SK-N-SH (cell line): ENCODE results near the gene C2orf15. TPM values are rescaled to one million over a fixed set of nuclear protein-coding genes. Genes with fewer than 3 reads are reported as not detected.

ENCODE experiments used
- CTCF ChIA-PET: fragments of 300-600, 350-600 bp; formaldehyde crosslinking; extraction: SDS; loops from one replicate; lab custom pipeline; 2021; lab: Yijun Ruan, JAX
- POLR2A ChIA-PET: fragments of 350-600 bp; sonication (Branson Sonifier 250); formaldehyde crosslinking; extraction: SDS; loops from one replicate; lab custom pipeline; 2020; ENCODE audit warnings: antibody characterized with exemption, inconsistent platforms; lab: Yijun Ruan, JAX
- DNase-seq: peaks from one replicate; pipeline ENCODE4 v3.0.0; 2012
- H2AFZ ChIP-seq: fragments of 200-600 bp; sonication (generic); 2 replicates; pipeline ENCODE4 v1.8.1; 2016; ENCODE audit warnings: antibody characterized with exemption, mild to moderate bottlenecking, low read depth
- H3F3A ChIP-seq: fragments of 200-600 bp; sonication (generic); replicated peaks from 2 replicates; pipeline ENCODE3; 2016; ENCODE audit warnings: antibody characterized with exemption, mild to moderate bottlenecking; ENCODE audit not compliant: insufficient read depth
- H3K27ac ChIP-seq, 2 experiments: fragments of 200-500 bp in 1 of 2; fragments of 200-600 bp in 1 of 2; sonication (Bioruptor generic) in 1 of 2; sonication (generic), shearing (Covaris generic) in 1 of 2; 2 replicates each; pipeline versions ENCODE4 v1.5.1 to v1.6.1; 2014 to 2016; ENCODE audit warnings: low read depth in 2 of 2, inconsistent platforms in 1 of 2, low read length in 1 of 2, mild to moderate bottlenecking in 1 of 2, mixed read lengths in 1 of 2
- H3K27me3 ChIP-seq: fragments of 200-600 bp; sonication (generic), shearing (Covaris generic); 2 replicates; pipeline ENCODE4 v1.6.1; 2016; ENCODE audit warnings: mixed run types; ENCODE audit not compliant: insufficient read depth
- H3K36me3 ChIP-seq, 2 experiments: fragments of 200-500 bp in 1 of 2; fragments of 200-600 bp in 1 of 2; sonication (Bioruptor generic) in 1 of 2; sonication (generic) in 1 of 2; replicated peaks in 1 of 2; 2 replicates each; pipeline versions ENCODE3 to v1.5.1; 2014 to 2016; ENCODE audit warnings: low read length in 1 of 2, mild to moderate bottlenecking in 1 of 2; ENCODE audit not compliant: insufficient read depth in 2 of 2, control insufficient read depth in 1 of 2
- H3K4me1 ChIP-seq, 2 experiments: fragments of 200-500 bp in 1 of 2; fragments of 200-600 bp in 1 of 2; sonication (Bioruptor generic) in 1 of 2; sonication (generic), shearing (Covaris generic) in 1 of 2; 2 replicates each; pipeline versions ENCODE4 v1.5.1 to v1.6.1; 2014 to 2016; ENCODE audit warnings: low read depth in 1 of 2, low read length in 1 of 2, mixed run types in 1 of 2; ENCODE audit not compliant: insufficient read depth in 2 of 2, control insufficient read depth in 1 of 2
- H3K4me2 ChIP-seq: fragments of 200-600 bp; sonication (generic), shearing (Covaris generic); 2 replicates; pipeline ENCODE4 v1.6.1; 2017; ENCODE audit warnings: mixed run types
- H3K4me3 ChIP-seq, 2 experiments: fragments of 200-500 bp in 1 of 2; fragments of 200-600 bp in 1 of 2; sonication (Bioruptor generic) in 1 of 2; sonication (generic), shearing (Covaris generic) in 1 of 2; 2 replicates each; pipeline versions ENCODE4 v1.5.1 to v1.8.1; 2014 to 2016; ENCODE audit warnings: low read depth in 2 of 2, inconsistent platforms in 1 of 2, low read length in 1 of 2, mild to moderate bottlenecking in 1 of 2, mixed read lengths in 1 of 2, moderate library complexity in 1 of 2
- H3K79me2 ChIP-seq: fragments of 200-600 bp; sonication (generic); 2 replicates; pipeline ENCODE4 v1.8.1; 2017; ENCODE audit warnings: mild to moderate bottlenecking; ENCODE audit not compliant: insufficient read depth
- H3K9ac ChIP-seq: fragments of 200-600 bp; sonication (generic); 2 replicates; pipeline ENCODE4 v1.6.1; 2017; ENCODE audit warnings: mixed run types
- H3K9me2 ChIP-seq: fragments of 200-600 bp; sonication (generic); 2 replicates; pipeline ENCODE4 v1.6.1; 2017; ENCODE audit warnings: mixed run types
- H3K9me3 ChIP-seq: fragments of 200-600 bp; sonication (generic); 2 replicates; pipeline ENCODE4 v1.6.1; 2017; ENCODE audit warnings: mixed run types, mild to moderate bottlenecking, moderate library complexity
- H4K20me1 ChIP-seq: fragments of 200-600 bp; sonication (generic); 2 replicates; pipeline ENCODE4 v1.6.1; 2017; ENCODE audit warnings: mild to moderate bottlenecking, mixed run types; ENCODE audit not compliant: insufficient read depth
- ELF1 ChIP-seq: IDR thresholded peaks from 2 replicates; pipeline ENCODE4 v1.4.0; 2012
- EP300 ChIP-seq, 2 experiments: IDR thresholded peaks; 2 replicates each; pipeline versions ENCODE4 v1.4.0 to v1.6.1; 2012; ENCODE audit warnings: borderline replicate concordance in 1 of 2, low read depth in 1 of 2, low read length in 1 of 2
- FOSL2 ChIP-seq: IDR thresholded peaks from 2 replicates; pipeline ENCODE4 v1.4.0; 2012; ENCODE audit warnings: low read depth, mild to moderate bottlenecking, moderate library complexity, borderline replicate concordance
- FOXM1 ChIP-seq: IDR thresholded peaks from 2 replicates; pipeline ENCODE4 v1.4.0; 2012; ENCODE audit warnings: low read depth, mild to moderate bottlenecking
- GABPA ChIP-seq: IDR thresholded peaks from 2 replicates; pipeline ENCODE4 v1.4.0; 2012; ENCODE audit warnings: low read depth, mild to moderate bottlenecking
- NFIC ChIP-seq: IDR thresholded peaks from 2 replicates; pipeline ENCODE4 v1.4.0; 2012; ENCODE audit warnings: borderline replicate concordance
- NRF1 ChIP-seq: IDR thresholded peaks from 2 replicates; pipeline ENCODE4 v1.6.1; 2012; ENCODE audit warnings: low read depth, mild to moderate bottlenecking, low read length
- POLR2AphosphoS5 ChIP-seq: IDR thresholded peaks from 2 replicates; pipeline ENCODE4 v1.6.1; 2012; ENCODE audit warnings: low read depth, low read length
- RCOR1 ChIP-seq: fragments of 150-350 bp; IDR thresholded peaks from 2 replicates; pipeline ENCODE4 v1.6.1; 2017; ENCODE audit warnings: antibody characterized with exemption, low read length
- REST ChIP-seq: IDR thresholded peaks from 2 replicates; pipeline ENCODE4 v1.6.1; 2012; ENCODE audit warnings: mild to moderate bottlenecking, low read depth, low read length, moderate library complexity
- RFX5 ChIP-seq: IDR thresholded peaks from 2 replicates; pipeline ENCODE4 v1.6.1; 2012; ENCODE audit warnings: mild to moderate bottlenecking, improper control_type of control experiment, low read length
- TAF1 ChIP-seq: IDR thresholded peaks from 2 replicates; pipeline ENCODE4 v1.6.1; 2012; ENCODE audit warnings: low read depth, mild to moderate bottlenecking, low read length, moderate library complexity, borderline replicate concordance
- USF1 ChIP-seq: IDR thresholded peaks from 2 replicates; pipeline ENCODE4 v1.4.0; 2012; ENCODE audit warnings: low read depth, borderline replicate concordance
- WGBS: methylation state at CpG from one replicate; pipeline ENCODE4 v1.1.6; 2017; ENCODE audit warnings: low lambda C conversion rate; 5-methylcytosine and 5-hydroxymethylcytosine counted together
- polyA plus RNA-seq, 3 experiments: library from polyadenylated mRNA; depleted of rRNA; stranded (reverse); fragments of >200 nt; gene quantifications; 2 replicates each; pipeline ENCODE4 v1.2.3, GENCODE V29; 2012
- TF ChIP-seq, protein P1 (sequence below): fragments of 200-600 bp; sonication (generic); IDR thresholded peaks from 2 replicates; pipeline ENCODE4 v1.6.1; 2017; ENCODE audit warnings: antibody characterized with exemption, mild to moderate bottlenecking, moderate library complexity
- TF ChIP-seq, protein P2 (sequence below): IDR thresholded peaks from 2 replicates; pipeline ENCODE4 v1.4.0; 2012; ENCODE audit warnings: low read depth

The C2orf15 gene
- polyA plus RNA-seq, 1 of the 3 experiments (the other 2 are of a cell fraction) = 0.25 TPM

- TF ChIP-seq, protein P1, sequence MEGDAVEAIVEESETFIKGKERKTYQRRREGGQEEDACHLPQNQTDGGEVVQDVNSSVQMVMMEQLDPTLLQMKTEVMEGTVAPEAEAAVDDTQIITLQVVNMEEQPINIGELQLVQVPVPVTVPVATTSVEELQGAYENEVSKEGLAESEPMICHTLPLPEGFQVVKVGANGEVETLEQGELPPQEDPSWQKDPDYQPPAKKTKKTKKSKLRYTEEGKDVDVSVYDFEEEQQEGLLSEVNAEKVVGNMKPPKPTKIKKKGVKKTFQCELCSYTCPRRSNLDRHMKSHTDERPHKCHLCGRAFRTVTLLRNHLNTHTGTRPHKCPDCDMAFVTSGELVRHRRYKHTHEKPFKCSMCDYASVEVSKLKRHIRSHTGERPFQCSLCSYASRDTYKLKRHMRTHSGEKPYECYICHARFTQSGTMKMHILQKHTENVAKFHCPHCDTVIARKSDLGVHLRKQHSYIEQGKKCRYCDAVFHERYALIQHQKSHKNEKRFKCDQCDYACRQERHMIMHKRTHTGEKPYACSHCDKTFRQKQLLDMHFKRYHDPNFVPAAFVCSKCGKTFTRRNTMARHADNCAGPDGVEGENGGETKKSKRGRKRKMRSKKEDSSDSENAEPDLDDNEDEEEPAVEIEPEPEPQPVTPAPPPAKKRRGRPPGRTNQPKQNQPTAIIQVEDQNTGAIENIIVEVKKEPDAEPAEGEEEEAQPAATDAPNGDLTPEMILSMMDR = no peak
These were observed 15.4 kb downstream of the C2orf15 start (continued) for GRCh38 chr2:99156891-99157290.

GRCh38 chr2:99158599-99158998, 17.1 kb downstream of the C2orf15 start:
- no peaks in the 10 kb centered on the region for H3K79me2 ChIP-seq
- no peaks in the 10 kb centered on the region for H3K9me2 ChIP-seq
- H3F3A ChIP-seq = peaks cover 3% of the 10 kb centered on the region
- no peaks in the 10 kb centered on the region for H4K20me1 ChIP-seq
- peaks cover 0 to 8% of the 10 kb centered on the region in 2 experiments; a peak in 2 of 4 replicates for H3K4me1 ChIP-seq
- POLR2A ChIA-PET = no interaction called here
- H3K4me2 ChIP-seq = no peak overlapping the region
- WGBS = 95% methylated on average over 5 of the region's 5 CpGs
- H3K9me3 ChIP-seq = no peaks in the 10 kb centered on the region
- no peaks in the 10 kb centered on the region for H3K27me3 ChIP-seq
- no peak overlapping the region for H2AFZ ChIP-seq
- CTCF ChIA-PET = interaction anchor here (0.8 to 1.7 kb wide), 2 partner anchors 10 to 22 kb away, joined by 3 to 4 read pairs; no protein-coding TSS in a partner anchor
- no peak overlapping the region for H3K9ac ChIP-seq
- no peak for TF ChIP-seq NRF1
- no peak for TF ChIP-seq USF1
- no peak for TF ChIP-seq RCOR1
- TF ChIP-seq, protein P2, sequence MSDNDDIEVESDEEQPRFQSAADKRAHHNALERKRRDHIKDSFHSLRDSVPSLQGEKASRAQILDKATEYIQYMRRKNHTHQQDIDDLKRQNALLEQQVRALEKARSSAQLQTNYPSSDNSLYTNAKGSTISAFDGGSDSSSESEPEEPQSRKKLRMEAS = no peak
- TF ChIP-seq, all 33 proteins: peak for 0
- H3K4me3 ChIP-seq = no peak overlapping the region
- DNase-seq = no peak
- no peak overlapping the region for H3K27ac ChIP-seq
- peaks cover 6 to 31% of the 10 kb centered on the region in 2 experiments for H3K36me3 ChIP-seq

GRCh38 chr2:99159594-99159993, 18.1 kb downstream of the C2orf15 start:
- no peaks in the 10 kb centered on the region for H3K9me3 ChIP-seq
- peaks cover 0 to 2% of the 10 kb centered on the region in 2 experiments; a peak in 2 of 4 replicates for H3K4me1 ChIP-seq
- H3K36me3 ChIP-seq = peaks cover 6 to 31% of the 10 kb centered on the region in 2 experiments
- H3K27me3 ChIP-seq = no peaks in the 10 kb centered on the region
- WGBS = 94% methylated on average over 4 of the region's 4 CpGs
- H4K20me1 ChIP-seq = no peaks in the 10 kb centered on the region
- no peaks in the 10 kb centered on the region for H3K9me2 ChIP-seq
- H3K4me2 ChIP-seq = no peak overlapping the region
- H3K27ac ChIP-seq = no peak overlapping the region
- no peak overlapping the region for H3K4me3 ChIP-seq
- H3K9ac ChIP-seq = no peak overlapping the region
- no peak for TF ChIP-seq GABPA
- TF ChIP-seq, protein P1 = no peak
- TF ChIP-seq REST = no peak
- no peak for TF ChIP-seq TAF1
- no peak for TF ChIP-seq NRF1
- TF ChIP-seq FOSL2 = no peak
- no peak for TF ChIP-seq ELF1
- no peak for TF ChIP-seq RFX5
- TF ChIP-seq NFIC = no peak
- no peak for TF ChIP-seq FOXM1
- TF ChIP-seq USF1 = no peak
- no peak for TF ChIP-seq EP300 (IDR thresholded peaks at IDR 0.05; ENCODE audit: borderline replicate concordance in 1 of 2, low read depth in 1 of 2, low read length in 1 of 2)
- no peak for TF ChIP-seq POLR2AphosphoS5
- no peaks in the 10 kb centered on the region for H3K79me2 ChIP-seq
- H2AFZ ChIP-seq = no peak overlapping the region
- ChIA-PET POLR2A (no interaction called here), CTCF (no interaction called here)
- H3F3A ChIP-seq = peaks cover 6% of the 10 kb centered on the region
- no peak for DNase-seq
